Endodermal cell (in vitro differentiated cells): ENCODE measurements around the gene BMP7. TPM values are rescaled to one million over a fixed set of nuclear protein-coding genes. Genes with fewer than 3 reads are reported as not detected.

Experiments
- DNase-seq: peaks from one replicate; pipeline ENCODE4 v3.0.0-alpha.2; 2017
- H3K27ac ChIP-seq: 2 replicates; pipeline ENCODE4 v1.5.1; 2013; ENCODE audit warnings: mild to moderate bottlenecking, low read depth, low read length, moderate library complexity
- H3K27me3 ChIP-seq: 2 replicates; pipeline ENCODE4 v1.6.1; 2013; ENCODE audit warnings: mild to moderate bottlenecking, low read length, moderate library complexity; ENCODE audit not compliant: insufficient read depth, control insufficient read depth, poor library complexity, severe bottlenecking
- H3K36me3 ChIP-seq: 2 replicates; pipeline ENCODE4 v1.7.0; 2013; ENCODE audit warnings: mild to moderate bottlenecking, low read length, moderate library complexity; ENCODE audit not compliant: control insufficient read depth, insufficient read depth
- H3K4me1 ChIP-seq: one replicate; pipeline ENCODE4 v1.7.0; 2013; ENCODE audit warnings: low read length; ENCODE audit not compliant: control insufficient read depth, insufficient read depth
- H3K4me3 ChIP-seq: 2 replicates; pipeline ENCODE4 v1.5.1; 2013; ENCODE audit warnings: mild to moderate bottlenecking, low read length, moderate library complexity
- H3K9ac ChIP-seq: 2 replicates; pipeline ENCODE4 v1.6.1; 2013; ENCODE audit warnings: mild to moderate bottlenecking, low read length, moderate library complexity; ENCODE audit not compliant: poor library complexity, severe bottlenecking; ENCODE audit errors: extremely low read depth
- H3K9me3 ChIP-seq: 2 replicates; pipeline ENCODE4 v1.6.1; 2013; ENCODE audit warnings: mild to moderate bottlenecking, low read length, moderate library complexity; ENCODE audit not compliant: control insufficient read depth
- H3K27ac Mint-ChIP-seq: 2 replicates; pipeline ENCODE4 v1.8.0; 2020; ENCODE audit warnings: mixed read lengths
- H3K27me3 Mint-ChIP-seq: 2 replicates; pipeline ENCODE4 v1.8.0; 2021; ENCODE audit warnings: mild to moderate bottlenecking, mixed read lengths; ENCODE audit not compliant: insufficient read depth
- H3K36me3 Mint-ChIP-seq: 2 replicates; pipeline ENCODE4 v1.8.0; 2020; ENCODE audit warnings: low read depth, mixed read lengths
- H3K4me1 Mint-ChIP-seq: 2 replicates; pipeline ENCODE4 v1.8.0; 2020; ENCODE audit warnings: mixed read lengths
- H3K4me3 Mint-ChIP-seq: 2 replicates; pipeline ENCODE4 v1.8.0; 2020; ENCODE audit warnings: mild to moderate bottlenecking, moderate library complexity, mixed read lengths
- H3K9me3 Mint-ChIP-seq: 2 replicates; pipeline ENCODE4 v1.8.0; 2020; ENCODE audit warnings: mild to moderate bottlenecking, mixed read lengths
- WGBS, 2 experiments: methylation state at CpG; one replicate each; pipeline versions ENCODE4 v1.1.5 to v1.1.7; 2013; ENCODE audit warnings: missing lambda C conversion rate in 2 of 2, mixed read lengths in 1 of 2; ENCODE audit not compliant: insufficient coverage in 1 of 2, insufficient read length in 1 of 2; 5-methylcytosine and 5-hydroxymethylcytosine counted together
- long read RNA-seq, 4 experiments: library from polyadenylated mRNA in 2 of 4; library from RNA in 1 of 4; library from capped mRNA in 1 of 4; stranded (forward) in 3 of 4; unstranded in 1 of 4; transcript quantifications; one replicate each; pipeline ENCODE4 v2.0.0, GENCODE V29; 2020 to 2021; ENCODE audit warnings: inconsistent platforms in 1 of 4
- polyA plus RNA-seq, 2 experiments: library from polyadenylated mRNA; stranded (reverse); fragments of 50-300 nt; gene quantifications; one replicate each; pipeline ENCODE4 v1.2.3, GENCODE V29; 2013
- total RNA-seq, 2 donors: library from RNA; stranded (reverse); fragmentation: NEBNext Ultra II Directional in 1 of 2; extraction: Animal tissue kit (Norgen Biotek cat#: 25700) in 1 of 2; gene quantifications; 2 replicates in 1 of 2; 3 replicates in 1 of 2; pipeline ENCODE4 v1.2.1, GENCODE V29; 2021
- TF ChIP-seq, protein P1 (sequence below): fragments of 200-600 bp; sonication (generic); conservative IDR thresholded peaks from 2 replicates; pipeline ENCODE4 v1.5.0; 2021; ENCODE audit warnings: antibody characterized with exemption, mild to moderate bottlenecking

Gene BMP7
- 10 to 100 TPM; 45.6 to 49.6 TPM for total RNA-seq
- polyA plus RNA-seq (2013, experiment 1 of 2) = 50.6 TPM
- polyA plus RNA-seq (2013, experiment 2 of 2) = 45.7 TPM
- long read RNA-seq, experiment 1, full-length matches to known transcripts = 19 of 34 reads
- long read RNA-seq, experiment 1, partial matches to known transcripts = 3 of 34 reads
- long read RNA-seq, experiment 1, other reads (novel, unspliced or antisense) = 12 of 34 reads
- long read RNA-seq, experiment 2, full-length matches to known transcripts = 78 of 98 reads
- long read RNA-seq, experiment 2, partial matches to known transcripts = 2 of 98 reads
- long read RNA-seq, experiment 2, other reads (novel, unspliced or antisense) = 18 of 98 reads
- long read RNA-seq, experiment 3, full-length matches to known transcripts = 61 of 68 reads
- long read RNA-seq, experiment 3, partial matches to known transcripts = 2 of 68 reads
- long read RNA-seq, experiment 3, other reads (novel, unspliced or antisense) = 5 of 68 reads
- long read RNA-seq, experiment 4, full-length matches to known transcripts = 12 of 15 reads
- long read RNA-seq, experiment 4, partial matches to known transcripts = 1 of 15 reads
- long read RNA-seq, experiment 4, other reads (novel, unspliced or antisense) = 2 of 15 reads

DNA sequence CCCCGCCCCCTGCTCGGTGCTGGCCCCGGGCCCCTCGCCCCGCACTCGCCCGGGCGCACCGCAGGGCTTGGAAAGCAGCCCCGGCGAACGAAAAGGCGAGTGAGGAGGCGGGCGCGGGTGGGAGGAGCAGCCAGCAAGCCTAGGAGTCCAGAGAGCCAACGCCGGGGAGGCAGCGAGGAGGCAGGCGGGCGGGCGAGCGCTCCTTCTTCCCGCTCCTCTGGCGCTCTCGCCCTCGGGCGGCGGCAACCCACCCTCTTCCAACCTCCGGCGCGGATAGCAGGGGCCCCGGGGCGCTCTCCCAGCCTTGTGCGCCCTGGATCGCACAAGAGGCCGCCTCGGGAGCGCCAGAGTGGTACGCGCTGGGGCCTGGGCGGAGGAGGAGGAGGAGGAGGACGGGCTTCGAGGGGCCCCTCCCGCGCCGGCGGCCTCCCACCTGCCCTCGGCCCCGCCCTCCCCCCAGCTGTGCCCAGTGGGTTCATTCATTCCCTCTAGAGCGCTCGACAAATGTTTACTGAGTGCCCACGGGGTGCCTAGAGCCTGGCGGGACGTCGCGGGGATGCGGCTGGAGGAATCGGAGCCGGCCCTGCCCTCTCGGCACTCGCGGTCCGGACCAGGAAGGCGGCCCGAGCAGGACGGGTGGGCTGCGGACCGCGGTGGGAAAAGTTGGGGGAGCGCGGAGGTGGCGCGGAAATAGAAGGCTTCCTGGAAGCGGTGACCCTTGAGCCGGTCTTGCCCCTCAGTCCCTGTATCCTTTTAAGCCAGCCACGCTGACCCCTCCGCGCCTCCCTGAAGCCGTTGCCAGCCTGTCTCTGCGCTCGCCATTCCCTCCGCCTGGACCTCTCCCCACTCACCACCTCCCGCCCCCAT is at the start of gene BMP7:
BMP7 (minus strand) TSS at position 351 of the 867 bp plus-strand sequence. CDS start 519 bp downstream, outside the sequence.
- H3K27ac Mint-ChIP-seq = peak within 1 kb of the TSS; percentile 83

DNA sequence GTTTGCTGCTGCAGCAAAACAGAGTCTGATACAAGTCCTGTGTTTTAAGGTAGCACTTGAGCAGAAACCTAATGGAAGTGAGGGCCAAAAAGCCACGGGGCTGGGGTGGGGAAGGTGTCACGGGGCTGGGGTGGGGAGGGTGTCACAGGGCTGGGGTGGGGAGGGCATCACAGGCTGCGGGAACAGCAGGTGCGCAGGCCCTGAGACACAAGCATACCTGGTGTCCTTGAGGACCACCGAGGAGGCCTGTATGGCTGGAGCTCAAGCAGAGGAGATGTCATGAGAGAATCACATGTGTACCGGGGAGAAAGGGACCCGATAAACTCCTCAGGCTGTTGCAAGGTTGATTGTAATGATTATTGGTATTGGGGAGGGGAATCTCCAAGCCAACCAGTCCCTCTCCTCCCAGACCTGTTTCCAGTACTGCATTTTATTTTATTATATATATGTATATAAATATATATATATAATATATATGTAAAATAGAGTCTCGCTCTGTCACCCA is 49.6 kb upstream of the BMP7 start:
- Histone ChIP-seq H3K4me3 (no peak overlapping the region), H3K4me1 (no peaks in the 10 kb centered on the region), H3K27me3 (peaks cover 19% of the 10 kb centered on the region), H3K9me3 (no peaks in the 10 kb centered on the region), H3K27ac (no peak overlapping the region), H3K36me3 (no peaks in the 10 kb centered on the region), H3K9ac (no peak overlapping the region)
- DNase-seq = no peak
- no peak overlapping the region for H3K27ac Mint-ChIP-seq
- no peak overlapping the region for H3K4me3 Mint-ChIP-seq
- 90 to 96% methylated on average over 4 to 8 of the region's 8 CpGs for WGBS, 2 experiments
- no peaks in the 10 kb centered on the region for H3K36me3 Mint-ChIP-seq
- peaks cover 7% of the 10 kb centered on the region for H3K4me1 Mint-ChIP-seq
- H3K9me3 Mint-ChIP-seq = no peaks in the 10 kb centered on the region
- H3K27me3 Mint-ChIP-seq = peaks cover 9% of the 10 kb centered on the region
- TF ChIP-seq, protein P1, sequence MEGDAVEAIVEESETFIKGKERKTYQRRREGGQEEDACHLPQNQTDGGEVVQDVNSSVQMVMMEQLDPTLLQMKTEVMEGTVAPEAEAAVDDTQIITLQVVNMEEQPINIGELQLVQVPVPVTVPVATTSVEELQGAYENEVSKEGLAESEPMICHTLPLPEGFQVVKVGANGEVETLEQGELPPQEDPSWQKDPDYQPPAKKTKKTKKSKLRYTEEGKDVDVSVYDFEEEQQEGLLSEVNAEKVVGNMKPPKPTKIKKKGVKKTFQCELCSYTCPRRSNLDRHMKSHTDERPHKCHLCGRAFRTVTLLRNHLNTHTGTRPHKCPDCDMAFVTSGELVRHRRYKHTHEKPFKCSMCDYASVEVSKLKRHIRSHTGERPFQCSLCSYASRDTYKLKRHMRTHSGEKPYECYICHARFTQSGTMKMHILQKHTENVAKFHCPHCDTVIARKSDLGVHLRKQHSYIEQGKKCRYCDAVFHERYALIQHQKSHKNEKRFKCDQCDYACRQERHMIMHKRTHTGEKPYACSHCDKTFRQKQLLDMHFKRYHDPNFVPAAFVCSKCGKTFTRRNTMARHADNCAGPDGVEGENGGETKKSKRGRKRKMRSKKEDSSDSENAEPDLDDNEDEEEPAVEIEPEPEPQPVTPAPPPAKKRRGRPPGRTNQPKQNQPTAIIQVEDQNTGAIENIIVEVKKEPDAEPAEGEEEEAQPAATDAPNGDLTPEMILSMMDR = no peak

More for the DNA sequence above, at the start of gene BMP7:
- no peaks in the 10 kb centered on the region for H3K9me3 ChIP-seq
- WGBS, 2 experiments = 0 to 1% methylated on average over 38 to 84 of the region's 84 CpGs
- peak; percentile 90 for DNase-seq
- Mint-ChIP-seq H3K9me3 (no peaks in the 10 kb centered on the region), H3K4me3 (peak within 1 kb of the TSS; percentile 87), H3K4me1 (peaks cover 56% of the 10 kb centered on the region), H3K36me3 (no peaks in the 10 kb centered on the region), H3K27me3 (peaks cover 65% of the 10 kb centered on the region)
- H3K36me3 ChIP-seq = no peaks in the 10 kb centered on the region
- H3K4me1 ChIP-seq = peaks cover 13% of the 10 kb centered on the region
- peak within 1 kb of the TSS; percentile 55 for H3K9ac ChIP-seq
- peaks cover 40% of the 10 kb centered on the region for H3K27me3 ChIP-seq
- TF ChIP-seq, protein P1 = no peak
- no peak within 1 kb of the TSS for H3K27ac ChIP-seq
- H3K4me3 ChIP-seq = peak within 1 kb of the TSS; percentile 84
